H1 (cell line): ENCODE data around the gene DCUN1D4. TPM values are rescaled to one million over a fixed set of nuclear protein-coding genes. Genes with fewer than 3 reads are reported as not detected.

Source experiments
- EZH2 ChIP-seq: fragments of 200-600 bp; sonication (generic); IDR thresholded peaks from 2 replicates; pipeline ENCODE4 v1.7.1; 2012; ENCODE audit warnings: low read depth, mild to moderate bottlenecking, moderate library complexity, low read length, inconsistent platforms; ENCODE audit not compliant: severe bottlenecking
- JUN ChIP-seq: IDR thresholded peaks from 2 replicates; pipeline ENCODE4 v1.6.1; 2011; ENCODE audit warnings: low read depth, mild to moderate bottlenecking, improper control_type of control experiment, low read length
- KDM1A ChIP-seq: fragments of 200-600, 300-600 bp; sonication (generic); IDR thresholded peaks from 2 replicates; pipeline ENCODE4 v1.7.1; 2016; ENCODE audit warnings: mild to moderate bottlenecking, low read length, borderline replicate concordance
- POLR2A ChIP-seq, 2 experiments: IDR thresholded peaks; 1 replicate in 1 of 2; 2 replicates in 1 of 2; pipeline ENCODE4 v1.6.1; 2011; ENCODE audit warnings: low read depth in 2 of 2, low read length in 2 of 2, mild to moderate bottlenecking in 2 of 2; ENCODE audit errors: control extremely low read depth in 1 of 2
- RAD21 ChIP-seq, 2 experiments: IDR thresholded peaks in 1 of 2; conservative IDR thresholded peaks in 1 of 2; 2 replicates each; pipeline ENCODE4 v1.6.1; 2011; ENCODE audit warnings: low read depth in 2 of 2, low read length in 2 of 2, improper control_type of control experiment in 1 of 2, inconsistent platforms in 1 of 2, mild to moderate bottlenecking in 1 of 2, moderate library complexity in 1 of 2
- RXRA ChIP-seq: IDR thresholded peaks from 2 replicates; pipeline ENCODE4 v1.6.1; 2011; ENCODE audit warnings: low read depth, mild to moderate bottlenecking, low read length, moderate library complexity; ENCODE audit not compliant: insufficient read depth
- TAF7 ChIP-seq: optimal IDR thresholded peaks from 2 replicates; pipeline ENCODE3; 2011; ENCODE audit warnings: low read depth, mild to moderate bottlenecking, inconsistent platforms, low read length, moderate library complexity, borderline replicate concordance
- TBP ChIP-seq: IDR thresholded peaks from 2 replicates; pipeline ENCODE4 v1.6.1; 2011; ENCODE audit warnings: low read depth, low read length, improper control_type of control experiment
- polyA plus RNA-seq, 7 experiments: library from polyadenylated mRNA; depleted of rRNA in 3 of 7; stranded (reverse) in 5 of 7; unstranded in 2 of 7; fragments of >200 nt in 5 of 7; fragments of 200-250 nt in 2 of 7; gene quantifications; 1 replicate in 5 of 7; 2 replicates in 1 of 7; 4 replicates in 1 of 7; pipeline versions ENCODE4 v1.2.1 to v1.2.3, GENCODE V29; 2011 to 2013; ENCODE audit warnings: missing spikeins in 2 of 7, mixed read lengths in 2 of 7
- total RNA-seq: library from RNA; stranded (reverse); fragmentation: NEBNext Ultra II Directional; extraction: Animal tissue kit (Norgen Biotek cat#: 25700); gene quantifications from 2 replicates; pipeline ENCODE4 v1.2.1, GENCODE V29; 2021
- TF ChIP-seq, protein P1 (sequence below): fragments of 300-600 bp; sonication (generic); IDR thresholded peaks from 2 replicates; pipeline ENCODE4 v1.7.1; 2012; ENCODE audit warnings: low read length, moderate library complexity, mild to moderate bottlenecking, inconsistent platforms; ENCODE audit not compliant: insufficient replicate concordance

DCUN1D4 gene
- total and polyA plus RNA-seq, 2 of the 8 experiments (the other 6 are each of a cell fraction or from before 2014, with no cell fraction given), result 22.9 to 55.9 TPM

DNA sequence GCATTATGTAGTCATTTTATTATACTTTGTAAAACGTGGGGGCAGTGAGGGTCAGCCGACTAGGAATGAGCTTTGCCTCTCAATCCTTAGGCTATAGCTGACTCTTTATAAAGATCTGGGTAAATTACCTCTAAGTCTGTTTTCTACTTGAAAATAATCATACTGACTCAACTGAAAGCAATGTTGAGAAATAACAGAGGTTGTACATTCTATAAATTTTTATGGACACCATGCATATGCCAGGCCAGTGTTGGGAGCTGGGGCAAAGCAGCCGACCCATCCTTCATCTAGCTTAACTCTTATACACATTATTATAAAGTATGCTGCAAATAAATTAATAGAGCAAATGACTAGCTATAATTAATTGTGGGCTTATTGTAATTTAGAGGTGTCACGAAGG, 2.2 kb upstream of the DCUN1D4 start (continued):
- TF ChIP-seq, protein P1, sequence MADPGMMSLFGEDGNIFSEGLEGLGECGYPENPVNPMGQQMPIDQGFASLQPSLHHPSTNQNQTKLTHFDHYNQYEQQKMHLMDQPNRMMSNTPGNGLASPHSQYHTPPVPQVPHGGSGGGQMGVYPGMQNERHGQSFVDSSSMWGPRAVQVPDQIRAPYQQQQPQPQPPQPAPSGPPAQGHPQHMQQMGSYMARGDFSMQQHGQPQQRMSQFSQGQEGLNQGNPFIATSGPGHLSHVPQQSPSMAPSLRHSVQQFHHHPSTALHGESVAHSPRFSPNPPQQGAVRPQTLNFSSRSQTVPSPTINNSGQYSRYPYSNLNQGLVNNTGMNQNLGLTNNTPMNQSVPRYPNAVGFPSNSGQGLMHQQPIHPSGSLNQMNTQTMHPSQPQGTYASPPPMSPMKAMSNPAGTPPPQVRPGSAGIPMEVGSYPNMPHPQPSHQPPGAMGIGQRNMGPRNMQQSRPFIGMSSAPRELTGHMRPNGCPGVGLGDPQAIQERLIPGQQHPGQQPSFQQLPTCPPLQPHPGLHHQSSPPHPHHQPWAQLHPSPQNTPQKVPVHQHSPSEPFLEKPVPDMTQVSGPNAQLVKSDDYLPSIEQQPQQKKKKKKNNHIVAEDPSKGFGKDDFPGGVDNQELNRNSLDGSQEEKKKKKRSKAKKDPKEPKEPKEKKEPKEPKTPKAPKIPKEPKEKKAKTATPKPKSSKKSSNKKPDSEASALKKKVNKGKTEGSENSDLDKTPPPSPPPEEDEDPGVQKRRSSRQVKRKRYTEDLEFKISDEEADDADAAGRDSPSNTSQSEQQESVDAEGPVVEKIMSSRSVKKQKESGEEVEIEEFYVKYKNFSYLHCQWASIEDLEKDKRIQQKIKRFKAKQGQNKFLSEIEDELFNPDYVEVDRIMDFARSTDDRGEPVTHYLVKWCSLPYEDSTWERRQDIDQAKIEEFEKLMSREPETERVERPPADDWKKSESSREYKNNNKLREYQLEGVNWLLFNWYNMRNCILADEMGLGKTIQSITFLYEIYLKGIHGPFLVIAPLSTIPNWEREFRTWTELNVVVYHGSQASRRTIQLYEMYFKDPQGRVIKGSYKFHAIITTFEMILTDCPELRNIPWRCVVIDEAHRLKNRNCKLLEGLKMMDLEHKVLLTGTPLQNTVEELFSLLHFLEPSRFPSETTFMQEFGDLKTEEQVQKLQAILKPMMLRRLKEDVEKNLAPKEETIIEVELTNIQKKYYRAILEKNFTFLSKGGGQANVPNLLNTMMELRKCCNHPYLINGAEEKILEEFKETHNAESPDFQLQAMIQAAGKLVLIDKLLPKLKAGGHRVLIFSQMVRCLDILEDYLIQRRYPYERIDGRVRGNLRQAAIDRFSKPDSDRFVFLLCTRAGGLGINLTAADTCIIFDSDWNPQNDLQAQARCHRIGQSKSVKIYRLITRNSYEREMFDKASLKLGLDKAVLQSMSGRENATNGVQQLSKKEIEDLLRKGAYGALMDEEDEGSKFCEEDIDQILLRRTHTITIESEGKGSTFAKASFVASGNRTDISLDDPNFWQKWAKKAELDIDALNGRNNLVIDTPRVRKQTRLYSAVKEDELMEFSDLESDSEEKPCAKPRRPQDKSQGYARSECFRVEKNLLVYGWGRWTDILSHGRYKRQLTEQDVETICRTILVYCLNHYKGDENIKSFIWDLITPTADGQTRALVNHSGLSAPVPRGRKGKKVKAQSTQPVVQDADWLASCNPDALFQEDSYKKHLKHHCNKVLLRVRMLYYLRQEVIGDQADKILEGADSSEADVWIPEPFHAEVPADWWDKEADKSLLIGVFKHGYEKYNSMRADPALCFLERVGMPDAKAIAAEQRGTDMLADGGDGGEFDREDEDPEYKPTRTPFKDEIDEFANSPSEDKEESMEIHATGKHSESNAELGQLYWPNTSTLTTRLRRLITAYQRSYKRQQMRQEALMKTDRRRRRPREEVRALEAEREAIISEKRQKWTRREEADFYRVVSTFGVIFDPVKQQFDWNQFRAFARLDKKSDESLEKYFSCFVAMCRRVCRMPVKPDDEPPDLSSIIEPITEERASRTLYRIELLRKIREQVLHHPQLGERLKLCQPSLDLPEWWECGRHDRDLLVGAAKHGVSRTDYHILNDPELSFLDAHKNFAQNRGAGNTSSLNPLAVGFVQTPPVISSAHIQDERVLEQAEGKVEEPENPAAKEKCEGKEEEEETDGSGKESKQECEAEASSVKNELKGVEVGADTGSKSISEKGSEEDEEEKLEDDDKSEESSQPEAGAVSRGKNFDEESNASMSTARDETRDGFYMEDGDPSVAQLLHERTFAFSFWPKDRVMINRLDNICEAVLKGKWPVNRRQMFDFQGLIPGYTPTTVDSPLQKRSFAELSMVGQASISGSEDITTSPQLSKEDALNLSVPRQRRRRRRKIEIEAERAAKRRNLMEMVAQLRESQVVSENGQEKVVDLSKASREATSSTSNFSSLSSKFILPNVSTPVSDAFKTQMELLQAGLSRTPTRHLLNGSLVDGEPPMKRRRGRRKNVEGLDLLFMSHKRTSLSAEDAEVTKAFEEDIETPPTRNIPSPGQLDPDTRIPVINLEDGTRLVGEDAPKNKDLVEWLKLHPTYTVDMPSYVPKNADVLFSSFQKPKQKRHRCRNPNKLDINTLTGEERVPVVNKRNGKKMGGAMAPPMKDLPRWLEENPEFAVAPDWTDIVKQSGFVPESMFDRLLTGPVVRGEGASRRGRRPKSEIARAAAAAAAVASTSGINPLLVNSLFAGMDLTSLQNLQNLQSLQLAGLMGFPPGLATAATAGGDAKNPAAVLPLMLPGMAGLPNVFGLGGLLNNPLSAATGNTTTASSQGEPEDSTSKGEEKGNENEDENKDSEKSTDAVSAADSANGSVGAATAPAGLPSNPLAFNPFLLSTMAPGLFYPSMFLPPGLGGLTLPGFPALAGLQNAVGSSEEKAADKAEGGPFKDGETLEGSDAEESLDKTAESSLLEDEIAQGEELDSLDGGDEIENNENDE, result no peak
- TF ChIP-seq RXRA, result no peak
- TF ChIP-seq EZH2, result no peak
- no peak for TF ChIP-seq RAD21 (IDR thresholded peaks at IDR 0.05 in 1 of 2, conservative IDR thresholded peaks at IDR 0.05 in 1 of 2; ENCODE audit: low read depth in 2 of 2, low read length in 2 of 2)
- TF ChIP-seq POLR2A (IDR thresholded peaks at IDR 0.05; ENCODE audit: control extremely low read depth in 1 of 2, low read depth in 2 of 2, low read length in 2 of 2), result no peak
- TF ChIP-seq TBP, result no peak
- TF ChIP-seq JUN, result no peak
- TF ChIP-seq KDM1A, result no peak
- no peak for TF ChIP-seq TAF7
